Measurements from ENCODE around the gene AMOT.

AMOT gene

DNA sequence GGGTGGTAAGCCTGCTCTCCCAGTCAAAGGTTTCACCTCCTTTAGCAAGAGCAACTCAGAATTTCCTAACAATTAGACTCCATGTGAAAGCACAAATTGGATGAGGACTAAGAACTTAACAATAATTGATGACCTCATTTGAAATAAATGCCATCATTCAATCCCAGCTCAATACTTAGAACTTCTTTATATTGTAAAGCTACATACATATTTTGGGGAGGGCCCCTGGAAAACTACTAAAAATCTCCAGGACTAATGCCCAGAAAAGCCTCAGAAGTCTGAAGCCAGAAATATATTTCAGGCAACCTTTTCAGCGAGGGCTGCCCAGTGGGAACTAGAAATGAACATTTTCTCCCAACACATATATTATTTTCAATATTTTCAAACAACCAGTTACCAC, 38.1 kb downstream of the AMOT start:
- in situ Hi-C loops (cut with MboI; ENCODE audit: low sequenced_read_pairs), result no loop called here

DNA sequence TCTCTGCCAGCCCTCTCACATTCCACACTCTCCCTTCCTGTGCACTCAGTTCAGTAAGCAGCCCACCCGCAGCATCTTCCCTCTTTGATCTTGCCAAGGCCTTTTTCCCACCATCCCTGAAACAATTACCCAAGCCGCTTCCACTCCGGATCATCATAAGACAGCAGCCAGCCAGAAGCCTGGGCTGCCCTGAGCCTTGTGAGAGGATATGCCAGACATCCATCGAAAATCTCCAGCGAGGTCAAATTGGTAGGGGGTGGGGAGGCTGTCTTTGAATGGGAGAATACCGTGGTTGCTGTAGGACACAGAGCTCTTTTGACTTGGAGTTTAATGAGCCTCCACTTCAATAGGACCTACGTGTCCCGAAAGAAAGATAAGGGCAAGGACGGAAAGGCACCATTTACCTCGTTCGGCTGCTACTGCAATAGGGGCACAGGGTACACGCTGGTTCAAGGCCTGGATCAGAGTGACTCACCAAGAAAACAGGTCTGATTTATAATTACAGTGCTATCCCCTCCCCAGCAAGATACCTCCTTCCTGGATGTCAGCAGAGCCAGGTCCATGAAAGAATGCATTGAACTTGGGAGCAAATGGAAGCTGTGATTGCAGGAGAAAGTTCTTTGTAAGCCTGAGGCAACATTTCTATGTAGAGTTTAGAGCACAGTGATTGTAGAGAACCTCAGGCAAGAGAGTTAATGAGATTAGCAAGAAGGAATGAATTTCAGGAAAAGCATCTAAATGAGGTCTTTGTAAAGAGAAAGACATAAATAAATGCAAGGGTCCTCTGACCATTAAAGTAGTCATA, 39.5 kb downstream of the AMOT start:
- in situ Hi-C loops (cut with MboI; ENCODE audit: low sequenced_read_pairs), result no loop called here

DNA sequence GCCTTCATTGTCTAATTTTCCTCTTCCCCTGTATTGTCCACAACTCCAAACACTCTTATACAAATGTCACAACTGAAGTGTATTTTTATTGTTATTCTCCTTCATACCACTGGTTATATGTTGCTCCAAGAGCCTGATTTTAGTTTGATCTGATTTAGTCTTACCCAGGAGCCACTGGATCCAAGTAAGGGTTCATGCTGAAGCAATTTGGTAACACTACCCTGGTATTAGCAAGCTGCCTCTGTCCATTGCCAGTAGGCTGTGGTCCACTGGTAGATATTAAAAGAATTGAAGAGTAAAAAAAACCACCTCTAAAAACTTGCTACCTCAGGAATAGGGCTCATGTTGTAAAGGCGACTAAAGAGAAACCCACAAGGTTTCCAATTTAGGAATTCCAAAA, 41.2 kb downstream of the AMOT start:
- in situ Hi-C loops (cut with MboI; ENCODE audit: low sequenced_read_pairs), result no loop called here

DNA sequence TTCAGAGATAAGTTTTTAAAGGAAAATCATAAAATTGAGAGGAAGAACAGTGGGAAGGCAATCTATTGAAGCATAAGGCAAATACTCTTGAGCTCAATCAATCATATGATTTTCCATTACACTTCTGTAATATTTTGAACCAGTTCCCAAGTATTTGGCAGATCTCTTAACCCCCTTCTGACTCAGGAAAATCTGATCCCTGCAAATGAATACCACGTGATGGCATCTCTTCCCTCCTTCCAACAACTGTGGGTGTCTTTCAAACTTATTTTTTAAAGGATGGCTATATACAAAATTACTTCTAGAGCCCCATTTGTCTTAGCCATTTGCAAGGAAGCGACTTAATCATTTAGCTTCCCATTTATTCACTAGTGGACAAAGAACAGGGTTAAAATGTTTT, 41.9 kb downstream of the AMOT start:
- in situ Hi-C loops (cut with MboI; ENCODE audit: low sequenced_read_pairs), result no loop called here

DNA sequence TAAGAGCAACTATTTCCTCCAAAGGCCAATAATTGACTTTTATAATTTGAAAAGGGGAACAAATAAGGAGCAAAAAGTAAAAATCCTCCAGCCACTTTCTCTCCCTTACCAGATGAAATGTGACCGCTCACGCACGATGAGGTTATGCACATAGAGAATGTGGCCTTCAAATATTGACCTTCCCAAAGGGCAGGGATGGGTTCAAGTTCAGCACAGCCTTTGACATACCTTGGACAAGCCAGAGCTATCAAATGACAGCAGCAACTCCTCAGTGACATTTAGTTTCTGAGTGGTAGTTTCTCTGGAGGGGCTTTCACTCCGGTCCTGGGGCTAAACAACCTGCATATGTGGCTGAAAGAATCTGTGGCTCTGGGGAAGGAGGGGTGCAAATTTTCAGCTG, 50.7 kb downstream of the AMOT start:
- in situ Hi-C loops (cut with MboI; ENCODE audit: low sequenced_read_pairs), result no loop called here

DNA sequence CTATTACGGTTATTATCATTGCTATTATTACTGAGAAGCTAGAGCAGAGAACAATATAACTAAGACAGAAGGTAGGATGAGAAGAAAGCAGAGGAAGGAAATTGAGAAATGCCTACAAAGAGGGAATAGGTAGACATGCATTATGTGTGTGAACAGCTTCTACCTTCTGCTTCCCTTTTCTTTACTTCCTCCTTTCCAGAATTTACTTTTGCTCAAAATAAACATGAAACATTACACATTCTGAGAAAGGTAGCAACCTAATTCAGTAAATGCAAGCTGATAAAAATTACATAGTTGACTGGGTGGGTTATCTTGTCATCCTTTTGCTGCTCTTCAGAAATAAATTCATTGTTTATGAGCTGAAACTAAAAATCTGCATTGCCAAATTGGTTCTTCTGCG, 54.6 kb downstream of the AMOT start:
- in situ Hi-C loops (cut with MboI; ENCODE audit: low sequenced_read_pairs), result no loop called here

DNA sequence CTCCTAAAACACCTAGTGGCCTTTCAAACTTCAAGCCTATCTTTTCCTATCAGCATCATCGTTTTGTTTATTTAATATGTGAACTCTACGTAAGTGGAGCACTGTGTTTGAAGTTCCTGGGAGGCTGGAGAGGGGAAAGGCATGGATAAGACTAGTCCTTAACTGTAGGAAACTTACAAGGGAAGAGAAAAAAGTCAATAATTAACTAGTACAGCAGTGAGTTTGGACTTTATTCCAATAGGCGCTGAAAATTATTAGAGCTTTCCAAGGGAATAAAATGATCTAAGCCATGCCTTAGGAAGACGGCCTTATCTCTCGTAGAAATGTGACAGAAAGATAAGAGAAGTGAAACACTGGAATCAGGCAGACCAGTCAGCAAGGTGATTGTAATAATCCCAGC, 55.3 kb downstream of the AMOT start:
- in situ Hi-C loops (cut with MboI; ENCODE audit: low sequenced_read_pairs), result no loop called here

DNA sequence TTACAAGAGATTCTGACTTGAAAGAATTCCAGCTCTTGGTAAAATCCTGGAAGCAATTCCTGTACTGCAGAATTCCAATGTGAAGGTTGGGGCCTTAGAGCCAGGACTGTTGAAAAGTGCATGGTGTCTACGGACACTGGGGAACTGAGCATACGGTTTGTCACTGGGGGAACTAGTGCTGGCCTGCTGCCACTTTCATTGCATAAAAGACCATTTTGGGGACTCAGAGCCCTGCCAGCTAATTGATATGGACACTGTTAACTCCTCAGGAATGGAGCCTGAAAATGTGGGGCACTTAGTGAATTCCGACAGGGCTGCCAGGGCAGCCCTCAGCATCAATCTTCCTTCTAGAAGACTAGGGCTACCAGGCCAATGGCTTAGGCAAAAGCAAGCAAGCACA, 55.9 kb downstream of the AMOT start:
- in situ Hi-C loops (cut with MboI; ENCODE audit: low sequenced_read_pairs), result no loop called here

DNA sequence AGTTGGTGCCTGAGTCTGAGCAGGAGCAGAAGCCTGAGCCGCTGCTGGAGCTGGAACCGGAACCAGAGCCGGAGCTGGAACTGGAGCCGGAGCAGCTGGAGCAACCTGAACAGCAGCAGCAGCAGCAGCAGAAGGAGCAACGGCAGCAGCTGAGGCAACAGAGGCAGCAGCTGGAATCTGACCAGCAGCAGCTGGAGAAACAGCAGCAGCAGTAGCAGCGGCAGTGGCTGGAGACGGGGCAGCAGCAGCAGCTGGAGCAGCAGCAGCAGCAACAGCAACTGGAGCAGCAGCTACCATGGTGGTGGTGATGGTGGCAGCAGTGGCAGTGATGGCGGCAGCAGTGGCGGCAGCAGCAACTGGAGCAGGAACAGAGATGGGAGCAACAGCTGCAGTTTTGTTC, 61.5 kb downstream of the AMOT start:
- in situ Hi-C loops (cut with MboI; ENCODE audit: low sequenced_read_pairs), result no loop called here

DNA sequence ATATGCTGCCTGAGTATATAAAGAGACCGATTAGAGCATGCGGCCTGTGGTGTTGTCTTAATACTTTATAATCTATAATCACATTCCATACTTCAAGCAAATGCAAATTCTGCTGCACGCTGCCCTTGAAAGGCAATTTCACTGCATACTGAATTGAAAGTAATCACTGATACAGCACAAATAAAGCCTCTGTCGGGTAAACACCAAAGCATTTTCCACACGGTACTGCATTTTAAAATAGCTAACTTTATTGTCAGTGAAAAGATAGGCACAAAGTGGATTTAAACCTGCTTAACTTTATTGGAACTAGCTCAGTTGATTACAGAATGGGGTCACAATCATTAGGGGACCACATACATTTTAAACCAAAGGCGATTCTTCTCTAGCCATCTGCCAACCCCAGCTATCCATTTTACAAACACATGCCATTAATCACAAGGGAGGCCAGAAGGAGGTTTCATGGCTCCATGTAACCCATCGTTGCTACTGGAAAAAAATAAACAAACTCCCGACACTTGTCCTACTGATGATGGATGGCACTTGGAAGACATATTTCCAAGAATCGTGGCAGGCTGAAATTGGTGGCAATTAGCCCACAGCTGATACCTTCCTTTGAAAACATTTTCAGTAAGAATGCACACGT, 65.9 kb downstream of the AMOT start:
- in situ Hi-C loops (cut with MboI; ENCODE audit: low sequenced_read_pairs), result no loop called here

DNA sequence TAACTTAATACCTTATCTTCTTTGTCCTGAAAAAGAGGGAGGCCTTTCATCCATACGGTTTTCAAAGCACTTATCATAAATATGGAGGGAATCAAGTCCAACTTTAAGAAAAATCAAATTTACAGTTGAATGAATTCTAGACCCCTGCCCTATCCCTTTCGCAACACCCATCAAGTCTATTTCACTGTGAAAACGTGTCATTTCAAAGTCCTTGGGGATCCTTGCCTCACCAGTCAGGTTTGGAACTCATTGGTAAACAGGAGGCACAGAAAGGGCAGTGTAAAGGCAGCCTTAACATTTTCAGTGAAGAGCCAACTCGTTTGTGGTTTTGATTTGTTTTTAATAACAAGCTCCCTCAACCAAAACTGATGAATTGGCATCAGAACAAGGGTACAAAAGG, 66.5 kb downstream of the AMOT start:
- in situ Hi-C loops (cut with MboI; ENCODE audit: low sequenced_read_pairs), result no loop called here

DNA sequence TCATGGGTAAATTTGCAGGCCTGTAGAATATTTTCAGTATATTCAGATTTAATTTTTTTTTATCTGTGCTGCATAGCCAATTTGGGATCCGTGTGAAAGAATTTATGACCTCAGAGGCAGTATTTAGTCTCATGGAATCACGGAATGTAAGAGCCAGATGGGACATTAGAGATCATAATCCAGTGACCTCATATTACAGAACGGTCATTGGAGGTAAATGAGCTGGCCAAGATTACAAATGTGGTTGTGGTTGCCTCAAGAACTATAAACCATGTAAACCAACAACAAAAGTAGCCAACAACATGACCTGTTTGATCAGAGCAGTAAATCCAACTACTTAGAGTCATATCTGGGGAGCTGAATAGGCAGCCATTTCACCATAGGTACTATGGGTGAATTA, 71.6 kb downstream of the AMOT start:
- in situ Hi-C loops (cut with MboI; ENCODE audit: low sequenced_read_pairs), result no loop called here

DNA sequence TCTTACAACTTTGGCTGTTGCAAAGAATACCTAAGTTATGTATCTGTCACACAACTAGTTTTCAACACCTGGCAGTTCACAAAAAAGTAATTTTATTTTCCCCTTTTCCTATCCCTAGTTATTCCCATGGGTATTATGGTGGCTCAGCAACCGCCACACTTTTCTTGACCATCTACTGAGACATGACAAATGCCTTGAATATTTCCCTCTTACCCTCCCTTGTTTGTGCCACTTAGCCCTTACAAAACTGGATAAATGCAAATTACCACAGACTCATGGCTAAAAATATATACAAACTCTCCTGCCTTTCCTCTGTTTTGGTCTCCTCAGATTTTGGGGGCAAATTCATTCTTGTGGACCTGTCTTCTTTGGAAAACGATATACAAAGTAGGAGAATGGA, 72.1 kb downstream of the AMOT start:
- in situ Hi-C loops (cut with MboI; ENCODE audit: low sequenced_read_pairs), result no loop called here

DNA sequence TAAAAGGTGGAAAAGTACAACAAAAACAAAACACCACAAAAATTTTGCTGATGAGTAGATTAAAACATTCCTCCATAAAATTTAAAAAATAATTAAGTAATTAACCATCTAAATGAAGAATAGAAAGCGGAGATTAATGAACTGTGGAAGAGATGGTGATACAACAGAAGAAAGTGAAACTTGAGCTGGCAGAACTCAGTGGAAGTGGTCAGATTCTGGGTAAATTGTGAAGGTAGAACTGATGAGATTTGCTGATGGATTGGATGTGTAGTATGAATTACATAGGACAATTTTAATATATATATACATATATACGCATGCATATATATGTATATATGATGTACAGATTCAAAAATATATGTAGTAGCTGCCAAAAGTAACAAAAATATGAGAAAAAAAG, 73.9 kb downstream of the AMOT start:
- in situ Hi-C loops (cut with MboI; ENCODE audit: low sequenced_read_pairs), result no loop called here

DNA sequence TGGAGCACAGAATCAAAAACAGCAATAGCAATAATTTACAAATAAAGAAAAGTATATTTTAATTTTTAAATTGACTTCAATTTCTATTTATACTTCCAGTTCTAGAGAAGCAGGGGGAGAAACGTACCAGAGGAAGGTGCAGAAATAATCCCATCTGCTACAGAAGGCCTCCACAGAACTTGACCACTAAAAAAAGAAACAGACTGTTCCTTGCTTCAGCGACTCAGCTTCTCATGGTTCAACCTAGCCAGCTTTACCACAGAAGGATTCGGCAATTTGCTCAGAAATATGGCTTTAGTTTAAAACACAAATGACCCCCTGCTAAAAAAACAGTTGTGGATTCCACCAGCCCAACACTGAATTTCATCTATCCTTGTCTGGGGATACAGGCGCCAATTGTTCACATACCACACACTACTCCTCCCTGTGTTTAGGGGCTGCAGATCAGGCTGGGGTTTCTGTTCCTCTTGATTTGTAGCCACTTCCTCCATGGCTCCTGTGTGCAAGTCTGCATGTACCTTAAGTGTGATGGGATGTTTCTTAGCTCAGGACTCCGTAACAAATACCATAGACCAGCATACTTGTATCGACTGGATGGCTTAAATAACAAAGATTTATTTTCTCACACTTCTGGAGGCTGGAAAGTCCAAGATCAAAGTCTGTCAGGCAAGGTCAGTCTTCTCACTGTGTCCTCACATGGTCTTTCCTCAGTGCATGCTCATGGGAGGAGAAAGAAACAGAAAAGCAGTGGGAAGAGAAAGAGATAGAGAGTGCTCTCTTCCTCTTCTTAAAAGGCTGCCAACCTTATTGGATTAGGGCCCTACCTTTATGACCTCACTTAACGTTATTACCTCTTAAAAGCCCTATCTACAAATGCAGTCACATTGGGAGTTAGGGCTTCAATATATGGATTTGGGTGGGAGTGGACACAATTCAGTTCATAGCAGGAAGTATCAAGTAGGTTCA, 79.1 kb downstream of the AMOT start:
- in situ Hi-C loops (cut with MboI; ENCODE audit: low sequenced_read_pairs), result no loop called here

DNA sequence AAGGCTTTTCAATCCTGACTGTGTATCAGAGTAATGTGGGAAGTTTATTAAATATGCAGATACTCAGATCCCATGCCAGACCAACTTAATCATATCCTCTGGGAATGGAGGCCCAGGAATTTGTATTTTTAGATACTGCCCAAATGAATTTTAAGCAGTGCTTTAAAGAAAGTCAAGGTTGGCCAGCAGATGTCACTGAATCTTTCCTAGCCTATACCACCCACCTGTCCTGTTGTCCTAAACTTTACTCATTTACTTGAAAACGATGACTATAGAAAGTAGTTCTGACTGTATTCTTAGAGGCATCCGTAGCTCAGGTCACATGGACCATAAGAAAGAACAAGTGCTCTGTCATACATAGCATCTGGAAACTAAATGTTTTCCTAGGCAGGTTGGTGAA, 79.9 kb downstream of the AMOT start:
- in situ Hi-C loops (cut with MboI; ENCODE audit: low sequenced_read_pairs), result no loop called here

DNA sequence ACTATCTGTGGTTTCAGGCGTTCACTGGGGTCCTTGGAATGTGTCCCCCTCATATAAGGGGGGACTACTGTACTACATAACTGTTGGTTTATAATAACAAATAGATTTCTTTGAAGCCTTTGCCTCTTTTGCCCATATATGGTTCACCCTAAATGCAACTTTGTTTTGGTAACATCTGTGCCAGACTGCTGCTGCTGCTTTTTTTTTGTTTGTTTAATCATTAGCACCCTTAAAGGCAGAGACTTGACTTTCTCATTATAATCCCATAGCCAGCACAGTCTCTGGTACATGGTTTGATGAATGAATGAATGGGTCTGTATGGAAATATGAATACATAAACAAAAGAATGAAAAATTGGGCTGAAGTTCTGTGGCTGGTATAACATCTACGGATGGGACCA, 80.7 kb downstream of the AMOT start:
- in situ Hi-C loops (cut with MboI; ENCODE audit: low sequenced_read_pairs), result no loop called here

DNA sequence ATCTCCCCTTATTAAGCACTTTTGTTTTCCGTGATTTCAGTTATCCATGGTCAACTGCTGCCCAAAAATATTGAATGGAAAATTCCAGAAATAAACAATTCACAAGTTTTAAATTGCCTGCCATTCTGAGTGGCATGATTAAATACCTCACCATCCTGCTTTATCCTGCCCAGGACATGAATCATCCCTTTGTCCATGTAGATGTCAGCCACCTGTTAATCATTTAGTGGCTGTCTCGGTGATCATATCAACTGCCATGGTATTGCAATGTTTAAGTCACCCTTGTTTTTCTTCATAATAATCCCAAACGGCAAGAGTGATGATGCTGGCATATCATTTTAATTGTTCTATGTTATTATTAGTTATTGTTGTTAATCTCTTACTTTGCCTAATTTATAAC, 81.1 kb downstream of the AMOT start:
- in situ Hi-C loops (cut with MboI; ENCODE audit: low sequenced_read_pairs), result no loop called here

DNA sequence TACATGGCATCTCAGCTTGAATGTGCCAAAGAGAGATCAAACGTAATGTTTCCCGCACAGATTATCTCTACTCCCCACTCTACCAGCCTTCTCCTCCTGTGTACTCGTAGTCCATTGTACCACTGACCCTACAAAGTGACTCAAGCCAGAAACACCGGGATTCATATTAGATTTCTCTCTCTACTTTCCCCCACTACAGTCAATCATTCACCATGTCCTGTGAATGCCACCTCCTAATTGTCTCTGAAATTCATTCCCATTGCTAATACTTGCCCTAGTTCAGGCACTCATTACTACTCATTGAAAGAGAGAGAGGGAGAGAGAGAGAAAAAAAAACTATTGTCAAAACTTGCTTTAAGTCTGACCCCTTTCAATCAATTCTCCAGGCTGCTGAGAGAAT, 82.7 kb downstream of the AMOT start:
- in situ Hi-C loops (cut with MboI; ENCODE audit: low sequenced_read_pairs), result no loop called here

DNA sequence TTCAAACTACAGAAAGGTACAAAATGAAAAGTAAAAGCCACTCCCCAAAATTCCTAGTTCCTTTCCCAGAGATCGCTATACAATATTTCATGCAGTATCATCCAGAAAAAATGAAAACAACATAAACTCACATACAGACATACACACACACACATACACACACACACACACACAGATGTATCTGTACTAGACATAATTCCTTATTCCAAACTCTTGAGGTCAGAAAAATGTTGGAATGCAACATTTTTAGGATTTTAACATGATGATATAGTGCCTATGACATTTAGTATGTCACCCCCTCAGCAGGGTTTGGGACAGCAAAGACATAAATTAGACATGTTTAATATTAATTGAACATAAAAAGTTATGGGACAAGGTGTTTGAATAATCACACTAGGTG, 87.5 kb downstream of the AMOT start:
- in situ Hi-C loops (cut with MboI; ENCODE audit: low sequenced_read_pairs), result no loop called here

DNA sequence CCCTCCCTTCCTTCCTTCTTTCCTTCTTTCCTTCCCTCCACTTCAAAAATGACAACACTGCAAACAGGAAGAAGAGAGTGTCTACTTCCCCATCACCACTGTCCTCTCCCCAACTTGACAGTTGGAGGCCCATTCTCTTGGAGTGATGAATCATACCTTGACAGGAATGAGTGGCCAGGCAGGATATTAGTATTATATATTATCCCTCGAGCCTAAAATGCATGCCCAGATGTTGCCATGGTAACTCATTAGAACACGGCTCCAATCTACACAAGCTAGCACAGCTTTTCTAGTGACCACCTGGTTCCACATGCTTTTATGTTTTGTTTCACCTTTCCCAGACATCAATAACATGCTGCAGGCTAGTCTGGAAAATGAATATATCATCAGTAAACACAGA, 89.6 kb downstream of the AMOT start:
- in situ Hi-C loops (cut with MboI; ENCODE audit: low sequenced_read_pairs), result no loop called here
